NT2/D1 (cell line): ENCODE data around the gene ENSA.
"Not testable (repeated sequence)": the region's sequence is repeated elsewhere in the genome, so short reads cannot be mapped to it uniquely, and the experiment has no call there.

ENCODE experiments used
- DNase-seq: peaks from one replicate; pipeline ENCODE4 v3.0.0-alpha.2; 2011; ENCODE audit warnings: low read depth, low spot score
- H3K27me3 ChIP-seq: 2 replicates; pipeline ENCODE4 v1.6.0; 2011; ENCODE audit warnings: mild to moderate bottlenecking; ENCODE audit not compliant: insufficient read length, insufficient read depth
- H3K36me3 ChIP-seq: 2 replicates; pipeline ENCODE4 v1.6.1; 2011; ENCODE audit warnings: mild to moderate bottlenecking, low read length, mixed read lengths; ENCODE audit not compliant: insufficient read depth, insufficient read length
- H3K4me1 ChIP-seq: 2 replicates; pipeline ENCODE4 v1.5.1; 2011; ENCODE audit not compliant: insufficient read depth, insufficient read length
- H3K4me3 ChIP-seq: 2 replicates; pipeline ENCODE4 v1.5.1; 2011; ENCODE audit warnings: low read depth; ENCODE audit not compliant: insufficient read length
- H3K9ac ChIP-seq: 2 replicates; pipeline ENCODE4 v1.6.0; 2011; ENCODE audit warnings: low read depth; ENCODE audit not compliant: insufficient read length
- H3K9me3 ChIP-seq: 2 replicates; pipeline ENCODE4 v1.5.1; 2011; ENCODE audit warnings: mild to moderate bottlenecking, low read length; ENCODE audit not compliant: insufficient read depth
- SUZ12 ChIP-seq: IDR thresholded peaks from 2 replicates; pipeline ENCODE4 v1.6.1; 2011; ENCODE audit not compliant: insufficient read length, insufficient read depth; ENCODE audit errors: extremely low read depth
- YY1 ChIP-seq: IDR thresholded peaks from 2 replicates; pipeline ENCODE4 v1.6.1; 2011; ENCODE audit not compliant: insufficient read length, insufficient read depth
- ZNF274 ChIP-seq: IDR thresholded peaks from 2 replicates; pipeline ENCODE4 v1.6.1; 2011; ENCODE audit warnings: mild to moderate bottlenecking, low read depth, low read length

ENSA gene

GRCh38 chr1:150650193-150650592 lies 20.8 kb upstream of the ENSA start:
- H3K4me3 ChIP-seq = no peak overlapping the region
- DNase-seq = no peak
- no peaks in the 10 kb centered on the region for H3K27me3 ChIP-seq
- no peaks in the 10 kb centered on the region for H3K4me1 ChIP-seq
- peaks cover 30% of the 10 kb centered on the region for H3K36me3 ChIP-seq
- H3K9ac ChIP-seq = no peak overlapping the region
- TF ChIP-seq ZNF274 (no peak), SUZ12 (no peak), YY1 (no peak)
- H3K9me3 ChIP-seq = no peaks in the 10 kb centered on the region

- no peak for DNase-seq
- no peak overlapping the region for H3K4me3 ChIP-seq
- TF ChIP-seq SUZ12 = no peak
- TF ChIP-seq ZNF274 = no peak
- no peak for TF ChIP-seq YY1
- no peaks in the 10 kb centered on the region for H3K27me3 ChIP-seq
- no peaks in the 10 kb centered on the region for H3K4me1 ChIP-seq
- no peak overlapping the region for H3K9ac ChIP-seq
- H3K36me3 ChIP-seq = peaks cover 30% of the 10 kb centered on the region
- H3K9me3 ChIP-seq = no peaks in the 10 kb centered on the region
Measured at GRCh38 chr1:150649441-150650075, 20.1 kb upstream of the ENSA start.

- no peak overlapping the region for H3K4me3 ChIP-seq
- DNase-seq = no peak
- H3K36me3 ChIP-seq = peaks cover 2% of the 10 kb centered on the region
- no peaks in the 10 kb centered on the region for H3K9me3 ChIP-seq
- peaks cover 2% of the 10 kb centered on the region for H3K4me1 ChIP-seq
- H3K9ac ChIP-seq = no peak overlapping the region
- no peaks in the 10 kb centered on the region for H3K27me3 ChIP-seq
- TF ChIP-seq SUZ12 (no peak), ZNF274 (no peak), YY1 (no peak)
Measured at GRCh38 chr1:150642296-150642695, 12.9 kb upstream of the ENSA start.

GRCh38 chr1:150641126-150641815 lies 11.9 kb upstream of the ENSA start:
- H3K36me3 ChIP-seq, H3K27me3 ChIP-seq, H3K4me3 ChIP-seq, H3K4me1 ChIP-seq, H3K9me3 ChIP-seq: not testable (repeated sequence)
- peak overlapping the region; percentile 11 for H3K9ac ChIP-seq
- peak; percentile 76 for DNase-seq

- DNase-seq = not testable (repeated sequence)
Measured at GRCh38 chr1:150638430-150638829, 9.0 kb upstream of the ENSA start.

GRCh38 chr1:150634839-150635622 lies 5.6 kb upstream of the ENSA start:
- H3K9me3 ChIP-seq, H3K9ac ChIP-seq, H3K4me1 ChIP-seq, H3K27me3 ChIP-seq, H3K4me3 ChIP-seq: not testable (repeated sequence)
- peaks cover 15% of the 10 kb centered on the region for H3K36me3 ChIP-seq
- DNase-seq = peak; percentile 91

More at GRCh38 chr1:150638430-150638829, 9.0 kb upstream of the ENSA start:
- not testable (repeated sequence) for H3K9ac ChIP-seq, H3K9me3 ChIP-seq, H3K4me1 ChIP-seq, H3K4me3 ChIP-seq, H3K27me3 ChIP-seq, H3K36me3 ChIP-seq

GRCh38 chr1:150628766-150629114 lies 672 bp downstream of the ENSA start:
- Histone ChIP-seq H3K9ac (peak overlapping the region; percentile 83), H3K36me3 (peaks cover 53% of the 10 kb centered on the region), H3K27me3 (no peaks in the 10 kb centered on the region), H3K4me1 (no peaks in the 10 kb centered on the region), H3K4me3 (peak overlapping the region; percentile 70), H3K9me3 (no peaks in the 10 kb centered on the region)
- TF ChIP-seq YY1 (no peak), SUZ12 (no peak), ZNF274 (no peak)
- no peak for DNase-seq
